DLD1 (cell line): Measurements from ENCODE around the gene GIMAP7.
"Not testable (repeated sequence)": the region's sequence is repeated elsewhere in the genome, so short reads cannot be mapped to it uniquely, and the experiment has no call there.

Source experiments
- in situ Hi-C: cut with HindIII; loops from 2 replicates; pipeline ENCODE4 v1.10.0; 2017; ENCODE audit warnings: low sequenced_read_pairs

Gene GIMAP7

GRCh38 chr7:150511048-150511447 is 3.6 kb upstream of the GIMAP7 start:
- in situ Hi-C loops, result no loop called here

DNA sequence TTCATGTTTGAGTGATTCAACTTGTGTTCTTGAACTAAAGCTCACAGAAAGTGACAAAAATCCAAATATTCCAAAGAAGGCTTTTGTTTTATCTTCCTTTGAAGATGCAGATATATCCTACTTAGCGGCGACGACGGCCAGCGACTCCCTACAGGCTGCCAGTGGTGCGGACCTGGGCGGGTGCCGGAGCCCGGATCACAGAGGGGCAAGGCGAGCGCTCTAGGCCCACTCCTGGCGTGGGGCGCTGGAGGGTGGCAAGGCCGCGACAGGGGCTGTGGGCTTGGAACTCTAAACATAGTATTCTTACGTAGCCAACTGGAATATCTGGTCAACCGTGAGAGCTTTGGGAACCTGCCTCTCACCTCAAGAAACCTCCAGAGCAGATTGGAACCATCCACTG is 914 bp upstream of the GIMAP7 start:
- in situ Hi-C loops, result no loop called here

DNA sequence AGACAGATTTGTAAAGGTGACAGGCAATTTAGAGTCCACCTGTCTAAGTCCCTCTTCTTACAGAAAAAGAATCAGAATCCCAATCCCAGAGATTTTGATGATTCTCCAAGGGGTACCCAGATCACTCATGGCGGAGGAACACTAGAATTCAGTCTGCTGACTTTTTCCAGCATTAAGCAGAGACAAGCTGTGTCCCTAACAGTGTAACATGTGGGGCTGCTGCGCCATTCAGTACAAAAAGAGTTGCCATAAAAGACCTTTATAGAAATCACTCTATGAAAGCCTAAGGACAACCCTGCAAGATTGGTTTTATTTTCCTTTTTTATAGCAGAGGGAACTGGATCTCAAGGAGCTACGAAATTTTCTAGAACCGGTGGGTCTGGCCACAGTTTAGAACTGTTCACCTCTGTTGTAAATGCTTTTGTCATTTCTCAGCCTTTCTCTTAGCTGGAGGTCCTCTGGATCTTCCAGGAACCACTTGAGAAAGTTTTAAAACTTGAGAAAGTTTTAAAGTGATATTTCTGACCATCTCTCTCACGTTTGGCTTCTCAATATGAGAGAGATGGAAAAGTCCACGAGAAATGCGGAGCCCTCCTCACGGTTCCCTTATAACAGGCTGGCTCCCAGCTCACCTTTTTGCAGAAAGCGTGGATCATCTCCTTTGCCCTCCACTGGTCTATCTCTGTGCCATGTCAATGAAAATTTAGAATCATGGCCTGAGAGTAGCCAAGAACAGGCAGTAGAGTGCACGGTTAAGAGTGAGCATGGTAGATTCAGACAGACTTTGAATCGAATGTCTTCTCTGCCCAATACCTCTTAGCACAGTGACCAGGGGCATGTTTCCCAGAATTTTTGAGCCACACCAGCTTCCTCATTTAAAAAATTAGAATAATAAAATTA is 826 bp downstream of the GIMAP7 start:
- in situ Hi-C loops, result no loop called here

DNA sequence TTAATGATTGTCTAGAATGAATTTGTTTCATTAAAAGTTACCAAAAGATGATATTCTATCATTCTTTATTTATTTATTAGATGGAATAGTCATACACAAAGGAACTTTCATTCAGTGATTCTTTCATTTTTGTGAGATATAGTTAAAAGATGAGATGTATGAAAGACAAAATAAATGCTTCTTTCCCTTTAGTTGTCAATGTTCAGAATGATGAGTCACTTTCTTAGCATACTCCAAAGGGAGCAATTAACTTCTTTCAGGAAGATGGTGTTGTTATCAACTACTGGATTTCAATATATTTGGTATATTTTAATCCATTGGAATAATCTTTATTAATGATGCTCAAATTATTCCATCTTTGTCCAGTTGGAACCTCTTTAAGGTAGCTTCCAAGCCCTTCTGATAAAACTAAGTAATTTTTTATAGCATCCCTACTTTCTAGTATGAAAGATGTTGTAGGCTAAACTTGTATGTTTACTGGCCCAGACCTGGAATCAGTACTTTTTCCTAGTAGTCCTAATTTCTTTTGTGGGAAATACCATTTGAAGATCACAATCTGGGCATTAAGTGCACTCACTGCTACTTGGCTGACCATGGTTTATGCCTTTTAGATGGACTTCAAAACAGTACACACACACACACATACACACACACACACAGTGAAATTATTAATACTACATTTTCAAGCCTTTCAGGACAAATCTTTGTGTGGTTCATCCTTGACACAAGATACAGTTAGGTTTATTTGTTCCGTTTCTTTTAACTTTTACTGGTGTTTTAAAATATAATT is 2.5 kb downstream of the GIMAP7 start:
- in situ Hi-C loops, result no loop called here

GRCh38 chr7:150519310-150519709 is 4.6 kb downstream of the GIMAP7 start:
- in situ Hi-C loops, result no loop called here

DNA sequence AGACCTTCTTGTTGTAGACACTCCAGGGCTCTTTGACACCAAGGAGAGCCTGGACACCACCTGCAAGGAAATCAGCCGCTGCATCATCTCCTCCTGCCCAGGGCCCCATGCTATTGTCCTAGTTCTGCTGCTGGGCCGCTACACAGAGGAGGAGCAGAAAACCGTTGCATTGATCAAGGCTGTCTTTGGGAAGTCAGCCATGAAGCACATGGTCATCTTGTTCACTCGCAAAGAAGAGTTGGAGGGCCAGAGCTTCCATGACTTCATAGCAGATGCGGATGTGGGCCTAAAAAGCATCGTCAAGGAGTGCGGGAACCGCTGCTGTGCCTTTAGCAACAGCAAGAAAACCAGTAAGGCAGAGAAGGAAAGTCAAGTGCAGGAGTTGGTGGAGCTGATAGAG is 5.5 kb downstream of the GIMAP7 start:
- in situ Hi-C loops, result no loop called here

GRCh38 chr7:150522931-150523330 is 8.3 kb downstream of the GIMAP7 start:
- in situ Hi-C loops, result not testable (repeated sequence)

DNA sequence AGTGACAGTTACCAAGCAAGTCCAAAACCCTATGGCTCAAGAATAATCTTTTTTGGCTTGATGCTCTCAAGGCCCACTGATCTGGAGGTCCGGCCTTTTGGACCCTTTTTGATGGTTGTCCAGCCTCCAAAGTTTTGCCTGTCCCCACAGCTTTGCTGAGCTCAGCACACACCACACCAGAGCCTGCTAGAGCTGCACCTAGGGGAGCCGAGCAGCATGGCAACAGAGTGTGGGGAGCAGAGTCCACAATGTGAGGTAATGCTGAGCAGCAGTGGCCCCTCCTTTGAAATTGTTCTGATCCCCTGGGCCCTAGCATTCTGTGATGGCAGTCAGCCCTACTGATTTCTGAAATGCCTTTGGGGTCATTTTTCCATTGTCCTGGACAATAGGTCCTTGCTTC is 9.3 kb downstream of the GIMAP7 start:
- in situ Hi-C loops, result no loop called here

DNA sequence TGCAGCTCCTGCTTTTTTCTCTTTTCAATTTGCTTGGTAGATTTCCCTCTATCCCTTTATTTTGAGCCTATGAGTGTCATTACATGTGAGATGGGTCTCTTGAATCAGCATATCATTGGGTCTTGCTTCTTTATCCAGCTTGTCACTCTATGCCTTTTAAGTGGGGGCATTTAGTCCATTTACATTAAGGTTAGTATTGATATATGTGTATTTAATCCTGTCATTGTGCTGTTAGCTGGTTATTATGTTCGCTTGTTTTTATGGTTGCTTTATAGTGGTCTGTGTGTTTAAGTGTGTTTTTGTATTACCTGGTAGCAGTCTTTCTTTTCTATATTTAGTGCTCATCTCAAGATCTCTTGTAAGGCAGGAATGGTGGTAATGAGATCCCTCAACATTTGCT is 17.0 kb downstream of the GIMAP7 start:
- in situ Hi-C loops, result no loop called here

DNA sequence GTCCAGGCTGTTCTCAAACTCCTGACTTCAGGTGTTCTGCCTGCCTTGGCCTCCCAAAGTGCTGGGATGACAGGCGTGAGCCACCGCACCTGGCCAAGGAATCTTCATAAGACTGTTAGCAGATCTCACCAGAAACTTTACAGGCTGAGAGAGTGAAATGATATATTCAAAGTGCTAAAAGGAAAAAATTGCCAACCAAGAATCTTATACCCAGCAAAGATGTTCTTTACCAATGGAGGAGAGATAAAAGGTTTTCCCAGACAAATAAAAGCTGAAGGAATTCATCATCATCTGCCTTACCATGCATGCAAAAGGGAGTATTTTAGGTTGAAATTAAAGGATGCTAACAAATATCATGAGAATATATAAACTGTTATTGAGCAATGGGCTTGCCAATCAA is 23.6 kb downstream of the GIMAP7 start:
- in situ Hi-C loops, result no loop called here

- in situ Hi-C loops, result no loop called here
These were observed 38.5 kb downstream of the GIMAP7 start for GRCh38 chr7:150553163-150553562.

GRCh38 chr7:150556521-150557138 is 42.0 kb downstream of the GIMAP7 start:
- in situ Hi-C loops, result no loop called here

GRCh38 chr7:150560486-150560885 is 45.8 kb downstream of the GIMAP7 start:
- in situ Hi-C loops, result no loop called here

- in situ Hi-C loops, result no loop called here
These were observed 48.2 kb downstream of the GIMAP7 start for GRCh38 chr7:150562919-150563318.

GRCh38 chr7:150564006-150564405 is 49.3 kb downstream of the GIMAP7 start:
- in situ Hi-C loops, result no loop called here

DNA sequence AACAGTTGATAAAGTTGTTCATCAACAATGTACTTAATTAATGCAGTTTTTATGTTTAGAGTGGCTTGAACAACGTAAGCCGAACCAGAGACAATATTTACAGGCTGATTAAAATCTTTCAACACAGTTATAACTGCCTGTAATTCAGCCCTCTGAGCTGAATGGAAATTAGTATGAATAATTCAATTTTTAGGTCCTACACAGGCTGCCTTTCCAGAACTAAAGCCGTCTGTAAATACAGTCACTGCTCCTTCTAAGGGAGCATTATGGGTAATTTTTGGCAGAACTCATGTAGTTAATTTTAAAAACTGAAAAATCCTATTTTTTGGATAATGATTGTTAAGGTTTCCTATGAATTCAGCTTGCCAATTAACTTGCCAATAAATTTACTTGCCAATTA is 49.9 kb downstream of the GIMAP7 start:
- in situ Hi-C loops, result no loop called here

DNA sequence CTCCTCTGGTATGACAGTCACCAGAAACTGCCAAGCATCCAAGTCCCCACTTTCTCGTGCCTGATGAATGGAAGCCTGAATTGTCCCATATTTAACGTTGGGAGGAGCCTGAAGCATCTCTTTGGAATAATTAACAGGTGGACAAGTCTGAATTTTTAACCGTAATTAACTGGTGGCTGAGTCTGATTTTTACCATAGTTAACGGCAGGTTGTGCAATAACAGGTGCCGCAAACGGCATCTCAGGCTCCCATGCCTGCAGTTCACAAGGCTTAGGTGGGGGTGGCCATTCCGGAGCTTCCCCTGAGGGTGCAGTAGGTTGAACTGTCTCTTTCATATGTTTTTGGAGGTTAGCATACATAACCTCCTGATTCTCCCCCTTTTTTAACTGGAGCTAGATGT is 50.6 kb downstream of the GIMAP7 start:
- in situ Hi-C loops, result no loop called here

DNA sequence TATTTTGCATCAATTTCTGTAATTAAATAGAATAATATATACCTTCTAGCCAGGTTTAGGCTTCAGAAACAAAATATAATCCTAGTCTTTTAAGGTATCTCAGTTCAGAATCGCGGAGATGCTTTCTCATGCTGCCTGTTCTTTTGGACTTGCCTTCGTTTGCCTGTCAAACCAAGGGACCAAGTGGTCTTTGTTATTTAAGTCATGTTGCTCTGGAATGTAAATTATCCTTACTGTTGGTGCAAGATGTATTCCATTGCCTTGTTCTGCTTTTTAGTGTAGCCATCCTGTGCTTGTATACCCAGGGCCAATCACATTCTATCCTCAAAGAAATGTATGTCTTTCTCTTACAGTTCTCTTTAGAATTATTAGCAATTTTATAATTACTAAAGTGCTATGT is 51.5 kb downstream of the GIMAP7 start:
- in situ Hi-C loops, result no loop called here

DNA sequence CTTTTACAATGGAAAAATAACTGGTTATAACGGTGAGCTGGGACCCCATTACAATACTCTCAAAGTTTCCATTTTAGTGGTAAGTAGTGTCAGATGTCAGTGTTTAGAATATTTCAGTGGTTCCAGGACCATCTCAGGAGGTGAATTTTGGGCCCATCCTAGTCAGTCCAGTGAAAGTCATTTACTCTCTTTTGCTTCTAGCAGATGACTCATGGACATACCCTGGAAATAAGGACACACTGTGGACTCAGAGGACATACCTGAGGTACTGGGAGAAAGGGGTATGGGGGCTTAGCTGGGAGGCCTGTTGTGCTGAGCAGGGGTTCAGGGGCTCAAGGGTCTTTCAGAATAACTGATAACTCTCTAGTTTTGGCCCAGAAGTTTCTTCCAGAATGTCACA is 51.9 kb downstream of the GIMAP7 start:
- in situ Hi-C loops, result no loop called here

DNA sequence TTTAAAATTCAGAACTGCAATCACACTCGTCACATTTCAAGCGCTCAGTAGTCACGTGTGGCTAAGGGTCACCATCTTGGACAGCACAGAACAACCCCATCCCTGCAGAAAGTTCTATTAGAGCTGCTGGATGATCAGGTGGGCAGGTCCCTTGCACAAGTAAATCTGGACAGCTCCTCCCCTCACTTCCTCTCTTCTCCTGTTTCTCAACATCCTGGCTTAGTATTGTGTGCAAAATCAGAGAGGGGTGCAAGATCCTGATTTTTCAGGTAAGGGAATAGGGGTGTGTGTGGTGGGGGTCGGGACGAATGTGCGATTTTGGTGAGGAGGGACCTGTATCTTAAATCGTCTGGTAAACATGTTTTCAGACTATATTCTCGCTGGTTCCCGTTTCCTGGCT is 52.5 kb downstream of the GIMAP7 start, which contains the start of gene GIMAP4:
Gene GIMAP4 (plus strand): TSS at position 222 of the 400 bp plus-strand sequence. CDS start 2,512 bp downstream, outside the sequence.
- in situ Hi-C loops, result no loop called here

GRCh38 chr7:150567871-150568301 is 53.2 kb downstream of the GIMAP7 start:
- in situ Hi-C loops, result no loop called here
